Activated CD4-positive, CD25-positive, alpha-beta regulatory T cell (primary cell): ENCODE results near the gene CMPK2.
"Not testable (repeated sequence)": the region's sequence is repeated elsewhere in the genome, so short reads cannot be mapped to it uniquely, and the experiment has no call there.

Experiments
- DNase-seq, 4 experiments: peaks; one replicate each; lab custom pipeline; 2025; lab: John Stamatoyannopoulos, UW

CMPK2 gene, protein sequence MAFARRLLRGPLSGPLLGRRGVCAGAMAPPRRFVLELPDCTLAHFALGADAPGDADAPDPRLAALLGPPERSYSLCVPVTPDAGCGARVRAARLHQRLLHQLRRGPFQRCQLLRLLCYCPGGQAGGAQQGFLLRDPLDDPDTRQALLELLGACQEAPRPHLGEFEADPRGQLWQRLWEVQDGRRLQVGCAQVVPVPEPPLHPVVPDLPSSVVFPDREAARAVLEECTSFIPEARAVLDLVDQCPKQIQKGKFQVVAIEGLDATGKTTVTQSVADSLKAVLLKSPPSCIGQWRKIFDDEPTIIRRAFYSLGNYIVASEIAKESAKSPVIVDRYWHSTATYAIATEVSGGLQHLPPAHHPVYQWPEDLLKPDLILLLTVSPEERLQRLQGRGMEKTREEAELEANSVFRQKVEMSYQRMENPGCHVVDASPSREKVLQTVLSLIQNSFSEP

GRCh38 chr2:6865346-6866274 lies at the start of gene CMPK2:
CMPK2 (minus strand) TSS chr2:6865907; CDS start chr2:6865696, 211 bp downstream.
- peak; percentile 47 to 86 (median 64) for DNase-seq

GRCh38 chr2:6915399-6915798 lies 49.7 kb upstream of the CMPK2 start:
- DNase-seq = no peak

- no peak for DNase-seq
Measured at GRCh38 chr2:6914828-6915227, 49.1 kb upstream of the CMPK2 start.

GRCh38 chr2:6913415-6914157 lies 47.9 kb upstream of the CMPK2 start:
- DNase-seq = peak in 1 of 4 experiments; percentile 7

GRCh38 chr2:6911721-6912120 lies 46.0 kb upstream of the CMPK2 start:
- no peak for DNase-seq

DNA sequence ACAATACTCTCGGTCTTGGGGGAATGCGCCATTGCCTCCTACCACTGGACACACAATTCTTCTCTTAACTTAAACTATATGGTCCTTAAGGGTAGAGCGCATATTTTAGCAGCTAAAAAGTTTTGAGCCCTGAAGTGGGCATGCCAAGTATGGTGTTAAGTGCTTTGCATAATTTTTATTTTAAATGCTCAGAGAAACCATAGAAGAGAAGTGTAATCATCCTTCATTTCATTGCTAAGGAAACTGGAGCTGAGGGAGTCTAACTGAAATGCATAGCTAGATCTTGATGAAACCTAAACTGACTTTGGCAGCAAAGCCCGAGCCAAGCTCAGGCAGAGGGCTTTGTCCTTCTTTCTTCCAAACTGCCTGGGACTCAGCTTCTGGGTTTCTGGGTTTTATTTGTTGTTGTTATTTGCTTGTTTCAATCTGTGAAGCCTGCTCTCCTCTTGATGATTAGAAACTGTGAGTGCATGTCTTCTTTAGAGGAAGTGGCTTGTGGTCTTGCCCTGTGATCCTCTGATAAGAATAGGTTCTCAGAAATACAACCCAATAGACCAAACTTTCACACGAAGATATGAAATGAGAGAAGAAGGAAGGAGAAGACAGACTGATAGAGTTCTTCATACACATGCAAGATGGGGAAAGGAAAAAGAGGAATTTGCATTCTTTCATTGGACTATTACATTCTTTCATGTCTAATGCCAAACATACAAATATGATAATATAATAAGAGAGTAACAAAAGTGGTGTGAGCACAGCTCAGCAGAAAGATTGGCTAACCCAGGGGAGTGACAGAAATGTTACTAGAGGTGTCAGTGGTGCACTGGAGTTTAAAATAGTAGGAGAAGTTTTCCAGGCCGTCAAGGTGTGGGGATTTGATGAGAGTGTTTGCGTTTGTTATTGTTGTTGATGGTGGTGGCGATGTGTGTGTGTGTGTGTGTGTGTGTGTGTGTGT lies 44.0 kb upstream of the CMPK2 start:
- no peak for DNase-seq

GRCh38 chr2:6908291-6908690 lies 42.6 kb upstream of the CMPK2 start:
- no peak for DNase-seq

- DNase-seq = no peak
Measured at GRCh38 chr2:6906165-6906741, 40.5 kb upstream of the CMPK2 start.

DNA sequence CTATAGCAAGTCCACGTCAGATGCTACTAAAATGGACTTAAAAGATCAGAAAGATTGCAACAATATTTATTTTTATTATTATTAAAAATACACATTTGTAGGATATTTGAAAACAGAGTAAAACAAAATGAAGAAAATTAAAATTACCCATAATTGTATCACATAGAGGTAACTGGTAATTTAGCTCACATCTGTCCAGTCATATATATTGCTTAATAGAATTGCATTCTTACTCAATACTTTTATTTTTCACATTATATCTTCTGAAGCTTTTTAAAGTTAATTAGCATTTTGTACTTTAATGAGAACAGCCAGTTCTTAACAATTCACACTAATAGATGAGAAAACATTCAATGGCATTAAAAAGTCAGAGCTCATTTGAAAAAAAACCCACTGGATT lies 40.0 kb upstream of the CMPK2 start:
- no peak for DNase-seq

- DNase-seq = not testable (repeated sequence)
Measured at GRCh38 chr2:6902581-6902980, 36.9 kb upstream of the CMPK2 start.

GRCh38 chr2:6896930-6897759 lies 31.4 kb upstream of the CMPK2 start:
- DNase-seq = no peak

GRCh38 chr2:6893876-6894482 lies 28.3 kb upstream of the CMPK2 start:
- DNase-seq = no peak

DNA sequence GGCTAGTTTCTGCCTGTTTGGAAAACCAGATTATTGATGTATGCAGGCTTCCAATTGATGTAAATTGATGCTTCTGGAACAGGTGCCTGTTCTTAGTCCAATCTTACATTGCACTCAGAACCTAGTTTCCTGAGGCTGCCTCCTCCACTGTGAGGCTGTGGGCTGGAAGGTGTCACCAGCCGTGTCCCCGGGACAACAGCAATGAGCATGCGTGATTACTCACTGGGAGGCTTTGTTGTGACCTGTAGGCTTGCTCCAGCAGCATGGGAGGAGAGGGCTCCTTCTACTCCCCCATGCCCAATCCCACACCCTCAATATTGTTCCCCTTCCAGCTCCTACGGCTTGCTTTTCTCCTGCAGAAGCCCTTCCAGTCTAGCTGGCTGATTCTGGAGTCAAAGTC lies 23.0 kb upstream of the CMPK2 start:
- no peak for DNase-seq

GRCh38 chr2:6887751-6888192 lies 22.1 kb upstream of the CMPK2 start:
- DNase-seq = no peak

DNA sequence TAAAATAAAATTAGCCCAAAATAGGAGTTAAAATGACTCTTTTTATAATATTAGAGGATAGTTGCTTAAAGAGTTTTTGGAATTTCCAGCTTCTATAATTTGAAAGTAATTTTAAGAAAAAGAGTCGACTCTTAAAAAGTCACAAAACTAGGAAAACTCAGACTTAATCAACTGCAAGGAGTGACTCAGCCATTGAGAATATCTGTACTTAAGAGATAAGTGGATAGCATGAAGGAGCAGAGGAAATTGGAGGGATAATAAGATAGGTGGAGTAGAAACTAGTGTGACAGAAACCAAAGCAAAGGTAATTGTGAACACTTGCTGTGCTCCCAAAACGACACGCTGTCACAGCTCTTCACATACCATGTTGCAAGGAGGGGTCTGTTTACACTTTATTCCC lies 20.3 kb upstream of the CMPK2 start:
- no peak for DNase-seq

GRCh38 chr2:6885551-6885950 lies 19.8 kb upstream of the CMPK2 start:
- DNase-seq = no peak

DNA sequence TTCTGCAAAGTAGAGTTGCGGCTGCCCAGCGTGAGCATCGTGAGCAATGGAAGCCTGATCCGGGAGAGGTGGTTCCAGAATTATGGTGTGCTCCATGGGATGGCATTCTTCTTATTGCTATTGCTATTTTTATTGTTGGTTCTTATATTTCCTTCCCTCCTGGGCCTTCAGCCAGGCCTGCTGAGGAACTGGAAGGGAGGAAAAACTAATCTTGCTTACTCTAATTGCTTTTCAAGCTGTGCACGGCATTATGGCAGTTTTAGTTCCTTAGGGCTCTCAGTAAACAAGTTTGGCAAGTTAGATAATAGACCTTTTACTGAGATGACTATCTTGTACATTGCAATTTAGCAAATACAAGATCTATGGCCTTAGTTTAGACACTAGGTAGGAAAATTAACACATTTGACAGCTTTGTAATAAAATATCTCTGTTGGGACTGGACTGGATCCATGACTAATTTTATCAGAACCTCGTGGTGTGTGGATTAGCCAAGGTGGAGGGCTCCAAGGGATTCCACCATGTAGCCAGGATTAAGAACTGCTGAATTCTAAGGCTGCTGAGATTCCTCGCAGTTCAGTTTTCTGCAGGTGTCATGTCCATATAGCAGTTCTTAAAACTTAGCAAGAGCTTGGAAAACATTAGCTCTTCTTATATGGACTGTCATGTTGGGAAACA lies 17.9 kb upstream of the CMPK2 start:
- DNase-seq = no peak

GRCh38 chr2:6881516-6881915 lies 15.8 kb upstream of the CMPK2 start:
- DNase-seq = no peak

- DNase-seq = no peak
Measured at GRCh38 chr2:6881046-6881445, 15.3 kb upstream of the CMPK2 start.
